WTC11 (cell line): ENCODE measurements around the gene RPS3. TPM values are rescaled to one million over a fixed set of nuclear protein-coding genes. Genes with fewer than 3 reads are reported as not detected.
A peak's percentile ranks its signal among the peaks of the same experiment; 100 is the strongest.

ENCODE experiments used
- ATAC-seq: fragments of 200-7000 bp; cut with Tn5 transposase; 2 replicates; pipeline ENCODE4 v1.10.0; 2021; ENCODE audit warnings: mild to moderate bottlenecking, moderate library complexity
- CTCF ChIA-PET: fragments of 300-600 bp; sonication (Branson Sonifier 250); formaldehyde crosslinking; loops from one replicate; lab custom pipeline; 2021; ENCODE audit warnings: antibody characterized with exemption; lab: Charles Lee
- POLR2A ChIA-PET: fragments of 350-600 bp; sonication (Branson Sonifier 250); formaldehyde crosslinking; loops from one replicate; lab custom pipeline; 2021; ENCODE audit warnings: antibody characterized with exemption; lab: Charles Lee
- DNase-seq: peaks from one replicate; pipeline ENCODE4 v3.0.0; 2021; ENCODE audit warnings: low spot score
- H3K27ac Mint-ChIP-seq: 2 replicates; pipeline ENCODE4 v1.8.0; 2021; ENCODE audit warnings: mixed read lengths
- H3K27me3 Mint-ChIP-seq: 2 replicates; pipeline ENCODE4 v1.8.0; 2021; ENCODE audit warnings: low read depth, mild to moderate bottlenecking, moderate library complexity, mixed read lengths
- H3K36me3 Mint-ChIP-seq: 2 replicates; pipeline ENCODE4 v1.8.0; 2021; ENCODE audit warnings: mixed read lengths
- H3K4me1 Mint-ChIP-seq: 2 replicates; pipeline ENCODE4 v1.8.0; 2022; ENCODE audit warnings: mixed read lengths
- H3K4me3 Mint-ChIP-seq: 2 replicates; pipeline ENCODE4 v1.8.0; 2021; ENCODE audit warnings: mild to moderate bottlenecking, moderate library complexity, mixed read lengths
- H3K9me3 Mint-ChIP-seq: 2 replicates; pipeline ENCODE4 v1.8.0; 2021; ENCODE audit warnings: mixed read lengths
- ELF4 ChIP-seq: sonication (generic); formaldehyde crosslinking; IDR thresholded peaks from 2 replicates; pipeline ENCODE4 v1.8.1; 2022; ENCODE audit warnings: low read depth, mild to moderate bottlenecking, moderate library complexity, missing genetic modification reagents
- FOXK1 ChIP-seq: sonication (generic); formaldehyde crosslinking; IDR thresholded peaks from 2 replicates; pipeline ENCODE4 v1.8.0; 2022; ENCODE audit warnings: mild to moderate bottlenecking, moderate library complexity, missing genetic modification reagents
- GRHL2 ChIP-seq: fragments of 250-450 bp; sonication (Bioruptor Pico); IDR thresholded peaks from 2 replicates; pipeline ENCODE4 v1.8.0; 2022; ENCODE audit warnings: mild to moderate bottlenecking, moderate library complexity; ENCODE audit not compliant: insufficient replicate concordance, severe bottlenecking
- KAT7 ChIP-seq: sonication (generic); formaldehyde crosslinking; IDR thresholded peaks from 2 replicates; pipeline ENCODE4 v1.8.1; 2023; ENCODE audit warnings: missing genetic modification reagents, mild to moderate bottlenecking, borderline replicate concordance
- MYBL2 ChIP-seq: sonication (generic); formaldehyde crosslinking; IDR thresholded peaks from 2 replicates; pipeline ENCODE4 v1.8.1; 2023; ENCODE audit warnings: mild to moderate bottlenecking, moderate library complexity, missing genetic modification reagents
- NFATC4 ChIP-seq: fragments of 250-450 bp; sonication (Bioruptor Pico); IDR thresholded peaks from 2 replicates; pipeline ENCODE4 v1.9.0; 2021; ENCODE audit warnings: mild to moderate bottlenecking
- NFYB ChIP-seq: sonication (generic); formaldehyde crosslinking; conservative IDR thresholded peaks from 2 replicates; pipeline ENCODE4 v1.8.0; 2022; ENCODE audit warnings: low read depth, missing genetic modification reagents
- ZNF121 ChIP-seq: sonication (generic); formaldehyde crosslinking; IDR thresholded peaks from 2 replicates; pipeline ENCODE4 v1.8.0; 2023; ENCODE audit warnings: missing genetic modification reagents
- ZNF396 ChIP-seq: fragments of 250-450 bp; sonication (Bioruptor Pico); IDR thresholded peaks from 2 replicates; pipeline ENCODE4 v1.8.0; 2021; ENCODE audit warnings: mild to moderate bottlenecking, moderate library complexity, borderline replicate concordance
- ZNF423 ChIP-seq: fragments of 250-450 bp; sonication (Bioruptor Pico); IDR thresholded peaks from 2 replicates; pipeline ENCODE4 v2.1.2; 2022; ENCODE audit warnings: mild to moderate bottlenecking, moderate library complexity
- total RNA-seq: library from RNA; stranded (reverse); gene quantifications from 3 replicates; pipeline ENCODE4 v1.2.3, GENCODE V29; 2021
- TF ChIP-seq, protein P1 (sequence below): sonication (generic); formaldehyde crosslinking; IDR thresholded peaks from 2 replicates; pipeline ENCODE4 v1.8.0; 2023; ENCODE audit warnings: mild to moderate bottlenecking, missing genetic modification reagents
- TF ChIP-seq, protein P2 (sequence below): sonication (generic); formaldehyde crosslinking; IDR thresholded peaks from 2 replicates; pipeline ENCODE4 v1.8.1; 2022; ENCODE audit warnings: low read depth, missing genetic modification reagents, borderline replicate concordance
- TF ChIP-seq, protein P3 (sequence below): sonication (generic); formaldehyde crosslinking; IDR thresholded peaks from 2 replicates; pipeline ENCODE4 v1.8.0; 2022; ENCODE audit warnings: mild to moderate bottlenecking, missing genetic modification reagents
- TF ChIP-seq, protein P4 (sequence below): sonication (generic); formaldehyde crosslinking; IDR thresholded peaks from 2 replicates; pipeline ENCODE4 v1.8.1; 2022; ENCODE audit warnings: missing genetic modification reagents, borderline replicate concordance
- TF ChIP-seq, protein P5 (sequence below): fragments of 200-600 bp; IDR thresholded peaks from 2 replicates; pipeline ENCODE4 v1.8.0; 2022; ENCODE audit warnings: antibody characterized with exemption
- TF ChIP-seq, protein P6 (sequence below): fragments of 250-450 bp; sonication (Bioruptor Pico); IDR thresholded peaks from 2 replicates; pipeline ENCODE4 v1.8.0; 2021; ENCODE audit warnings: mild to moderate bottlenecking
- TF ChIP-seq, protein P7 (sequence below): fragments of 250-450 bp; sonication (Bioruptor Pico); IDR thresholded peaks from 2 replicates; pipeline ENCODE4 v1.9.0; 2021; ENCODE audit warnings: moderate library complexity, mild to moderate bottlenecking, inconsistent platforms, borderline replicate concordance

RPS3 gene
- total RNA-seq, 1 experiment from 2014 or later: 3,967 TPM

DNA sequence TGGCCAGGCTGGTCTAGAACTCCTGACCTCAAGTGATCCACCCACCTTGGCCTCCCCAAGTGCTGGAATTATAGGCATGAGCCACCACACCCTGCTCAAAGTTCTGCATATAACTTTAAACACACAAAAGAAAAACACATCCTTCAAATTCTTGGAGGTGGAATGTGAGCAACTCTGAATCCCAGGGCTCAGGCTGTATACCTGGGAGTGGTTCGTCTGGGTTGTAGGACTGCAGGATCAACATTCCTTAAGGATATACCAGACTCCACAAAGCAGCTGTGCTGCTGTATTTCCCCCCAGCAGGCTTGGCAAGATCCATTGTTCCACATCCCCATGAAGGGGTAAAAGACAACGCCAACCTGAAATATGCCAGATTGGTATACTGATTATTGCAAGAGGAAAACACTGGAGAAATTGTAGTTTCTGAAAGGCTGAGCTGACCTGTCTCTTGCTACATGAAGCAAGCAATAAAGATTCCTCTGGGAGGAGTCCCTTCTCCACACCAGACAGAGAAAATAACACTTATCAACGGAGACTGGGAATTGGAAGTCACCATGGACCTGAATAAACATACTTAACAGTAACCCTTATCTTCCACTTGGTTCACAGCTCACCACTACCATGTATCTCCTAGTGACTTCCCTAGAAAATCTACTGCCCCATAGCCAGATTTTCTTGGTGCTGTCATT, 12.2 kb upstream of the RPS3 start (continued):
- TF ChIP-seq, protein P1, sequence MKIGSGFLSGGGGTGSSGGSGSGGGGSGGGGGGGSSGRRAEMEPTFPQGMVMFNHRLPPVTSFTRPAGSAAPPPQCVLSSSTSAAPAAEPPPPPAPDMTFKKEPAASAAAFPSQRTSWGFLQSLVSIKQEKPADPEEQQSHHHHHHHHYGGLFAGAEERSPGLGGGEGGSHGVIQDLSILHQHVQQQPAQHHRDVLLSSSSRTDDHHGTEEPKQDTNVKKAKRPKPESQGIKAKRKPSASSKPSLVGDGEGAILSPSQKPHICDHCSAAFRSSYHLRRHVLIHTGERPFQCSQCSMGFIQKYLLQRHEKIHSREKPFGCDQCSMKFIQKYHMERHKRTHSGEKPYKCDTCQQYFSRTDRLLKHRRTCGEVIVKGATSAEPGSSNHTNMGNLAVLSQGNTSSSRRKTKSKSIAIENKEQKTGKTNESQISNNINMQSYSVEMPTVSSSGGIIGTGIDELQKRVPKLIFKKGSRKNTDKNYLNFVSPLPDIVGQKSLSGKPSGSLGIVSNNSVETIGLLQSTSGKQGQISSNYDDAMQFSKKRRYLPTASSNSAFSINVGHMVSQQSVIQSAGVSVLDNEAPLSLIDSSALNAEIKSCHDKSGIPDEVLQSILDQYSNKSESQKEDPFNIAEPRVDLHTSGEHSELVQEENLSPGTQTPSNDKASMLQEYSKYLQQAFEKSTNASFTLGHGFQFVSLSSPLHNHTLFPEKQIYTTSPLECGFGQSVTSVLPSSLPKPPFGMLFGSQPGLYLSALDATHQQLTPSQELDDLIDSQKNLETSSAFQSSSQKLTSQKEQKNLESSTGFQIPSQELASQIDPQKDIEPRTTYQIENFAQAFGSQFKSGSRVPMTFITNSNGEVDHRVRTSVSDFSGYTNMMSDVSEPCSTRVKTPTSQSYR: no peak
- no peak for TF ChIP-seq GRHL2 (CRISPR knock-in tag)

DNA sequence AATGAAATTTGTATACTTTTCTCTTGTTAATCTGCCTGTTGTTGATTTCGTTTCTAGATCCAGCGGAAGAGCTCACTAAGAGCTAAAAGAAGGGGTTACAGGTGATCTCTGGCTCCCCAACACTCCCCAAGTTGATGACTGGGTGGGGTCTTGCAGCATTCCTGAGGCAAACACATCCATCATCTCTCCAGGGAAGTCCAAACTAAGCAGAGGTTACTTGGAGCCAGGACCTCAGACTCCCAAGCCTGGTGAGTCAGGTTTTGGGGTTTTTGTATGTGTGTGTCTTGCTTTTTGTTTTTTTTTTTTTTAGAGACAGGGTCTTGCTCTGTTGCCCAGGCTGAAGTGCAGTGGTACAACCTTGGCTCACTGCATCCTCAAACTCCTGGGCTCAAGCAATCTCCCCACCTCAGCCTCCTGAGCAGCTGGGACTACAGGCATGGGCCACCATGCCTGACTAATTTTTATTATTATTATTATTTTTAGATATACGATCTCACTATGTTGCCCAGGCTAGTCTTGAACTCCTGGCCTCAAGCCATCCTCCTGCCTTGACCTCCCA, 11.5 kb upstream of the RPS3 start:
- H3K4me1 Mint-ChIP-seq: peaks cover 26% of the 10 kb centered on the region
- TF ChIP-seq NFATC4 (CRISPR knock-in tag): no peak
- peak; percentile 70; the same call in 1 of the 2 replicates for TF ChIP-seq ZNF121 (CRISPR knock-in tag)
- TF ChIP-seq MYBL2: no peak
- TF ChIP-seq ZNF423 (CRISPR knock-in tag): no peak
- peaks cover 2% of the 10 kb centered on the region; the same call in 1 of the 2 replicates for H3K27me3 Mint-ChIP-seq

DNA sequence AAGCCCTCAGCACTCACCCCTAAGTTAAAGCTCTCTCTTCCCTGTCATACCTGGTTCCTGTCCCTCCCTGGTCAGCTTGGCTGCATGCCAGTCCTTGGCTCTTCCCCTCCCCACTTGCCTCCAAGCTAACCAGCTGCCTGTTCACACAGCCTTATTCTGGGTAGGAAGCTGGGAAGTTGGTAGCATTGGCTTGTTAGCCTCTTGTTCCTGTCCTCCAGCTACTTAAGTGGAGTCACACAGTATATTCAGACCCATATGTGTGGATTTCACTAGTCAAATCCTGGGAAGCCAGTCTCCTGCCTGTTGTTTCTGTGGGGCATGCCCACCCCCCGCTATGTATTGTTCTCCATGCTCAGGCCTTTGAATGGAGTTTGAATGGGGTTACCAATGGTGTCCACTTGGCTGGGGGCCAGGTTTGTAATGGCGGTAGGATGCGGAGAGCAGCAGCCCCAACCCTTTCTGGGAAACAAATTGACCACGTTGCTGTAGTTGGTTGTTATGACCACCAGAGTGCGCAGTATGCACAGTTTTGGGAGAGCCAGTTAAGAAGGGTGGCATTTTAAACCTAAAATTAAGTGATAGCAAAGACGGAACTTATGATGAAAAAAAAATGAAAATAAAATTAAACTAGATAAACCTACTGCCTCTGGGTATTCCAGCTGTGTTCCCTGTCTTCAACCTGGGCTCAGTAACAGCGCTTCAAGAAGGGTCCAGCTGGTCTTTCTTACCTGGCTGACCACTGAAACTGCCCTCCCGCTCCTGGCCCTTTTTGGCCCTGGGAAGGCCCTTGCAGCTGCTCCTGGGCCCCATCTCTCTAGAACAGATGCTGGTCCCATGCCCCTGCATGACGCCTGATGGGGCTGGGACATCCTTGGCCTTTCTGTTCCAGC, 10.7 kb upstream of the RPS3 start:
- Mint-ChIP-seq H3K27me3 (peaks cover 2% of the 10 kb centered on the region; the same call in 1 of the 2 replicates), H3K27ac (no peak overlapping the region), H3K36me3 (no peaks in the 10 kb centered on the region), H3K9me3 (no peaks in the 10 kb centered on the region), H3K4me3 (no peak overlapping the region), H3K4me1 (peaks cover 20% of the 10 kb centered on the region)
- DNase-seq (peak; percentile 75), ATAC-seq (peak; percentile 78)
- POLR2A ChIA-PET: no interaction called here
- CTCF ChIA-PET: interaction anchor here (0.6 to 7.5 kb wide), 33 partner anchors 12 to 381 kb away, joined by 3 to 89 read pairs (median 4); partner anchors contain the start of gene GDPD5
- TF ChIP-seq KAT7 (no peak), ELF4 (CRISPR knock-in tag) (no peak), NFYB (CRISPR knock-in tag) (no peak), ZNF423 (CRISPR knock-in tag) (0 out of 2 replicates have a peak, but pooled peaks have one; percentile 21), FOXK1 (CRISPR knock-in tag) (no peak), ZNF396 (CRISPR knock-in tag) (no peak)
- TF ChIP-seq, protein P2, sequence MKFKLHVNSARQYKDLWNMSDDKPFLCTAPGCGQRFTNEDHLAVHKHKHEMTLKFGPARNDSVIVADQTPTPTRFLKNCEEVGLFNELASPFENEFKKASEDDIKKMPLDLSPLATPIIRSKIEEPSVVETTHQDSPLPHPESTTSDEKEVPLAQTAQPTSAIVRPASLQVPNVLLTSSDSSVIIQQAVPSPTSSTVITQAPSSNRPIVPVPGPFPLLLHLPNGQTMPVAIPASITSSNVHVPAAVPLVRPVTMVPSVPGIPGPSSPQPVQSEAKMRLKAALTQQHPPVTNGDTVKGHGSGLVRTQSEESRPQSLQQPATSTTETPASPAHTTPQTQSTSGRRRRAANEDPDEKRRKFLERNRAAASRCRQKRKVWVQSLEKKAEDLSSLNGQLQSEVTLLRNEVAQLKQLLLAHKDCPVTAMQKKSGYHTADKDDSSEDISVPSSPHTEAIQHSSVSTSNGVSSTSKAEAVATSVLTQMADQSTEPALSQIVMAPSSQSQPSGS: no peak
- TF ChIP-seq, protein P3, sequence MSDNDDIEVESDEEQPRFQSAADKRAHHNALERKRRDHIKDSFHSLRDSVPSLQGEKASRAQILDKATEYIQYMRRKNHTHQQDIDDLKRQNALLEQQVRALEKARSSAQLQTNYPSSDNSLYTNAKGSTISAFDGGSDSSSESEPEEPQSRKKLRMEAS (CRISPR knock-in tag): no peak
- TF ChIP-seq, protein P4, sequence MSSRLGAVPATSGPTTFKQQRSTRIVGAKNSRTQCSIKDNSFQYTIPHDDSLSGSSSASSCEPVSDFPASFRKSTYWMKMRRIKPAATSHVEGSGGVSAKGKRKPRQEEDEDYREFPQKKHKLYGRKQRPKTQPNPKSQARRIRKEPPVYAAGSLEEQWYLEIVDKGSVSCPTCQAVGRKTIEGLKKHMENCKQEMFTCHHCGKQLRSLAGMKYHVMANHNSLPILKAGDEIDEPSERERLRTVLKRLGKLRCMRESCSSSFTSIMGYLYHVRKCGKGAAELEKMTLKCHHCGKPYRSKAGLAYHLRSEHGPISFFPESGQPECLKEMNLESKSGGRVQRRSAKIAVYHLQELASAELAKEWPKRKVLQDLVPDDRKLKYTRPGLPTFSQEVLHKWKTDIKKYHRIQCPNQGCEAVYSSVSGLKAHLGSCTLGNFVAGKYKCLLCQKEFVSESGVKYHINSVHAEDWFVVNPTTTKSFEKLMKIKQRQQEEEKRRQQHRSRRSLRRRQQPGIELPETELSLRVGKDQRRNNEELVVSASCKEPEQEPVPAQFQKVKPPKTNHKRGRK (CRISPR knock-in tag): no peak
- TF ChIP-seq, protein P5, sequence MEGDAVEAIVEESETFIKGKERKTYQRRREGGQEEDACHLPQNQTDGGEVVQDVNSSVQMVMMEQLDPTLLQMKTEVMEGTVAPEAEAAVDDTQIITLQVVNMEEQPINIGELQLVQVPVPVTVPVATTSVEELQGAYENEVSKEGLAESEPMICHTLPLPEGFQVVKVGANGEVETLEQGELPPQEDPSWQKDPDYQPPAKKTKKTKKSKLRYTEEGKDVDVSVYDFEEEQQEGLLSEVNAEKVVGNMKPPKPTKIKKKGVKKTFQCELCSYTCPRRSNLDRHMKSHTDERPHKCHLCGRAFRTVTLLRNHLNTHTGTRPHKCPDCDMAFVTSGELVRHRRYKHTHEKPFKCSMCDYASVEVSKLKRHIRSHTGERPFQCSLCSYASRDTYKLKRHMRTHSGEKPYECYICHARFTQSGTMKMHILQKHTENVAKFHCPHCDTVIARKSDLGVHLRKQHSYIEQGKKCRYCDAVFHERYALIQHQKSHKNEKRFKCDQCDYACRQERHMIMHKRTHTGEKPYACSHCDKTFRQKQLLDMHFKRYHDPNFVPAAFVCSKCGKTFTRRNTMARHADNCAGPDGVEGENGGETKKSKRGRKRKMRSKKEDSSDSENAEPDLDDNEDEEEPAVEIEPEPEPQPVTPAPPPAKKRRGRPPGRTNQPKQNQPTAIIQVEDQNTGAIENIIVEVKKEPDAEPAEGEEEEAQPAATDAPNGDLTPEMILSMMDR: peak; percentile 69
- TF ChIP-seq, protein P6, sequence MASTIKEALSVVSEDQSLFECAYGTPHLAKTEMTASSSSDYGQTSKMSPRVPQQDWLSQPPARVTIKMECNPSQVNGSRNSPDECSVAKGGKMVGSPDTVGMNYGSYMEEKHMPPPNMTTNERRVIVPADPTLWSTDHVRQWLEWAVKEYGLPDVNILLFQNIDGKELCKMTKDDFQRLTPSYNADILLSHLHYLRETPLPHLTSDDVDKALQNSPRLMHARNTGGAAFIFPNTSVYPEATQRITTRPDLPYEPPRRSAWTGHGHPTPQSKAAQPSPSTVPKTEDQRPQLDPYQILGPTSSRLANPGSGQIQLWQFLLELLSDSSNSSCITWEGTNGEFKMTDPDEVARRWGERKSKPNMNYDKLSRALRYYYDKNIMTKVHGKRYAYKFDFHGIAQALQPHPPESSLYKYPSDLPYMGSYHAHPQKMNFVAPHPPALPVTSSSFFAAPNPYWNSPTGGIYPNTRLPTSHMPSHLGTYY (CRISPR knock-in tag): peak; percentile 84
- TF ChIP-seq, protein P7, sequence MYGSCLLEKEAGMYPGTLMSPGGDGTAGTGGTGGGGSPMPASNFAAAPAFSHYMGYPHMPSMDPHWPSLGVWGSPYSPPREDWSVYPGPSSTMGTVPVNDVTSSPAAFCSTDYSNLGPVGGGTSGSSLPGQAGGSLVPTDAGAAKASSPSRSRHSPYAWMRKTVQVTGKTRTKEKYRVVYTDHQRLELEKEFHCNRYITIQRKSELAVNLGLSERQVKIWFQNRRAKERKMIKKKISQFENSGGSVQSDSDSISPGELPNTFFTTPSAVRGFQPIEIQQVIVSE (CRISPR knock-in tag): no peak

More for the DNA sequence above, 11.5 kb upstream of the RPS3 start:
- ChIA-PET POLR2A (interaction anchor here (0.7 kb wide), 1 partner anchor 113 kb away, joined by 5 read pairs; no protein-coding TSS in a partner anchor), CTCF (interaction anchor here (0.6 to 7.5 kb wide), 24 partner anchors 11 to 382 kb away, joined by 3 to 89 read pairs (median 4); partner anchors contain the start of gene GDPD5)
- DNase-seq (no peak), ATAC-seq (no peak)
- H3K9me3 Mint-ChIP-seq: no peaks in the 10 kb centered on the region
- H3K4me3 Mint-ChIP-seq: no peak overlapping the region
- H3K27ac Mint-ChIP-seq: no peak overlapping the region
- H3K36me3 Mint-ChIP-seq: no peaks in the 10 kb centered on the region
